Transverse colon (tissue), 4 donors: Measurements from ENCODE around the gene FOXO1. TPM values are rescaled to one million over a fixed set of nuclear protein-coding genes. Genes with fewer than 3 reads are reported as not detected.

Experiments
- DNase-seq: peaks from one replicate; pipeline ENCODE4 v3.0.0-alpha.2; 2019
- H3K27ac ChIP-seq, 4 donors: fragments of 200-600 bp; sonication (generic); 2 replicates each; pipeline ENCODE4 v1.5.1; 2016 to 2018; ENCODE audit warnings: inconsistent platforms in 4 of 4
- H3K27me3 ChIP-seq: fragments of 200-600 bp; sonication (generic); 2 replicates; pipeline ENCODE4 v1.5.1; 2017; ENCODE audit warnings: inconsistent platforms
- H3K36me3 ChIP-seq, 4 donors: fragments of 200-600 bp; sonication (generic); 2 replicates each; pipeline ENCODE4 v1.5.1; 2017 to 2019; ENCODE audit warnings: inconsistent platforms in 4 of 4
- H3K4me1 ChIP-seq, 4 donors: fragments of 200-600 bp; sonication (generic); 2 replicates each; pipeline ENCODE4 v1.5.1; 2017 to 2020; ENCODE audit warnings: inconsistent platforms in 4 of 4
- H3K4me3 ChIP-seq, 4 donors: fragments of 200-600 bp; sonication (generic); 1 replicate in 1 of 4; 2 replicates in 3 of 4; pipeline versions ENCODE4 v1.5.1 to v1.6.1; 2017 to 2019; ENCODE audit warnings: inconsistent platforms in 4 of 4
- H3K9me3 ChIP-seq, 2 donors: fragments of 200-600 bp; sonication (generic); 2 replicates each; pipeline ENCODE4 v1.5.1; 2017 to 2019; ENCODE audit warnings: inconsistent platforms in 2 of 2
- CTCF ChIP-seq, 5 experiments: fragments of 200-600 bp in 3 of 5; fragments of 450-650 bp in 2 of 5; sonication (generic) in 3 of 5; IDR thresholded peaks; 1 replicate in 2 of 5; 2 replicates in 3 of 5; pipeline ENCODE4 v1.5.1; 2016 to 2017; ENCODE audit warnings: antibody characterized with exemption in 5 of 5, inconsistent platforms in 3 of 5, mild to moderate bottlenecking in 2 of 5, moderate library complexity in 1 of 5
- EP300 ChIP-seq: sonication (generic); formaldehyde crosslinking; IDR thresholded peaks from one replicate; pipeline ENCODE4 v1.6.1; 2017; ENCODE audit warnings: antibody characterized with exemption, low read depth
- POLR2A ChIP-seq: fragments of 450-650 bp; IDR thresholded peaks from one replicate; pipeline ENCODE4 v1.6.1; 2016; ENCODE audit warnings: antibody characterized with exemption, mild to moderate bottlenecking, moderate library complexity
- POLR2AphosphoS5 ChIP-seq, 3 donors: sonication (generic); formaldehyde crosslinking; IDR thresholded peaks; one replicate each; pipeline ENCODE4 v1.6.1; 2016; ENCODE audit warnings: antibody characterized with exemption in 3 of 3
- WGBS, 2 donors: methylation state at CpG; one replicate each; pipeline ENCODE4 v1.1.5; 2018; ENCODE audit warnings: low coverage in 1 of 2; 5-methylcytosine and 5-hydroxymethylcytosine counted together
- in situ Hi-C, 4 donors: fragments of 200-750 bp; cut with MboI; loops; one replicate each; pipeline versions ENCODE4 v1.15.0 to v1.15.1; 2017; ENCODE audit warnings: low sequenced_read_pairs in 3 of 4, low pct_ligation_motif_present in 1 of 4, low pct_unique_long_range_greater_than_20kb in 1 of 4
- intact Hi-C: fragments of 100-400 bp; cut with DNase I; formaldehyde crosslinking; loops from one replicate; pipeline ENCODE4 v1.15.1; 2023; ENCODE audit warnings: low total_unique reads
- total RNA-seq, 4 donors: library from RNA; depleted of rRNA; stranded (reverse); fragments of >200 nt; gene quantifications; one replicate each; pipeline ENCODE4 v1.1.0, GENCODE V29; 2016

The FOXO1 gene
- total RNA-seq, 4 donors from 2014 or later = 19.1 to 48.9 (median 38.3) TPM

GRCh38 chr13:40520916-40521315 lies 145.5 kb downstream of the FOXO1 start:
- no peaks in the 10 kb centered on the region for H3K9me3 ChIP-seq
- no peak for DNase-seq
- no peaks in the 10 kb centered on the region for H3K27me3 ChIP-seq
- intact Hi-C loops = no loop called here
- no peaks in the 10 kb centered on the region for H3K36me3 ChIP-seq
- TF ChIP-seq POLR2A (no peak), POLR2AphosphoS5 (IDR thresholded peaks at IDR 0.05) (no peak), EP300 (no peak), CTCF (IDR thresholded peaks at IDR 0.05) (no peak)
- 98 to 100% methylated on average over 1 to 3 of the region's 3 CpGs for WGBS, 2 donors
- in situ Hi-C loops = no loop called here
- no peak overlapping the region for H3K27ac ChIP-seq
- H3K4me3 ChIP-seq = no peak overlapping the region
- no peaks in the 10 kb centered on the region for H3K4me1 ChIP-seq

- in situ Hi-C loops (no loop called here), intact Hi-C loops (no loop called here)
- DNase-seq = no peak
- H3K27me3 ChIP-seq = no peaks in the 10 kb centered on the region
- H3K4me1 ChIP-seq = no peaks in the 10 kb centered on the region
- no peaks in the 10 kb centered on the region for H3K36me3 ChIP-seq
- TF ChIP-seq EP300 = no peak
- no peak for TF ChIP-seq POLR2AphosphoS5 (IDR thresholded peaks at IDR 0.05)
- TF ChIP-seq POLR2A = no peak
- TF ChIP-seq CTCF (IDR thresholded peaks at IDR 0.05) = no peak
- no peaks in the 10 kb centered on the region for H3K9me3 ChIP-seq
- WGBS, 2 donors = 68 to 100% methylated on average over 3 to 5 of the region's 5 CpGs
- no peak overlapping the region for H3K4me3 ChIP-seq
- H3K27ac ChIP-seq = no peak overlapping the region
Measured at GRCh38 chr13:40519637-40520036, 146.8 kb downstream of the FOXO1 start.

GRCh38 chr13:40518481-40518882 lies 148.0 kb downstream of the FOXO1 start:
- 33 to 51% methylated on average over 1 to 4 of the region's 4 CpGs for WGBS, 2 donors
- in situ Hi-C loops = no loop called here
- Histone ChIP-seq H3K27me3 (no peaks in the 10 kb centered on the region), H3K4me1 (no peaks in the 10 kb centered on the region), H3K36me3 (no peaks in the 10 kb centered on the region), H3K9me3 (no peaks in the 10 kb centered on the region), H3K27ac (no peak overlapping the region), H3K4me3 (no peak overlapping the region)
- intact Hi-C loops = no loop called here
- no peak for DNase-seq
- TF ChIP-seq POLR2AphosphoS5 (IDR thresholded peaks at IDR 0.05) (no peak), CTCF (IDR thresholded peaks at IDR 0.05) (no peak), EP300 (no peak)

GRCh38 chr13:40517486-40518480 lies 148.7 kb downstream of the FOXO1 start:
- TF ChIP-seq CTCF (IDR thresholded peaks at IDR 0.05) (no peak), POLR2A (no peak), POLR2AphosphoS5 (IDR thresholded peaks at IDR 0.05) (no peak), EP300 (no peak)
- Histone ChIP-seq H3K27ac (no peak overlapping the region), H3K27me3 (no peaks in the 10 kb centered on the region), H3K4me1 (no peaks in the 10 kb centered on the region), H3K4me3 (no peak overlapping the region), H3K36me3 (no peaks in the 10 kb centered on the region), H3K9me3 (no peaks in the 10 kb centered on the region)
- no peak for DNase-seq
- intact Hi-C loops (no loop called here), in situ Hi-C loops (no loop called here)
- 75 to 83% methylated on average over 6 to 8 of the region's 8 CpGs for WGBS, 2 donors
